Lung microvascular endothelial cell (primary cell): ENCODE results near the gene ADRA2B. TPM values are rescaled to one million over a fixed set of nuclear protein-coding genes. Genes with fewer than 3 reads are reported as not detected.
"Not testable (repeated sequence)": the region's sequence is repeated elsewhere in the genome, so short reads cannot be mapped to it uniquely, and the experiment has no call there.

Experiments
- DNase-seq, 2 donors: peaks; one replicate each; pipeline versions ENCODE4 v3.0.0 to v3.0.0-alpha.2; 2010; ENCODE audit warnings: low read depth in 2 of 2
- total RNA-seq: library from RNA; depleted of rRNA; stranded (reverse); fragments of >200 nt; gene quantifications from 2 replicates; pipeline ENCODE4 v1.2.1, GENCODE V29; 2014

ADRA2B gene
- 0.22 TPM in 1 of 2 replicates, not detected in the other for total RNA-seq

GRCh38 chr2:96116424-96116878 lies at the start of gene ADRA2B:
Gene ADRA2B, minus strand, starts transcription at chr2:96116571. Its CDS starts 422 bp downstream, at chr2:96116149.
- DNase-seq = peak; percentile 12 to 24

DNA sequence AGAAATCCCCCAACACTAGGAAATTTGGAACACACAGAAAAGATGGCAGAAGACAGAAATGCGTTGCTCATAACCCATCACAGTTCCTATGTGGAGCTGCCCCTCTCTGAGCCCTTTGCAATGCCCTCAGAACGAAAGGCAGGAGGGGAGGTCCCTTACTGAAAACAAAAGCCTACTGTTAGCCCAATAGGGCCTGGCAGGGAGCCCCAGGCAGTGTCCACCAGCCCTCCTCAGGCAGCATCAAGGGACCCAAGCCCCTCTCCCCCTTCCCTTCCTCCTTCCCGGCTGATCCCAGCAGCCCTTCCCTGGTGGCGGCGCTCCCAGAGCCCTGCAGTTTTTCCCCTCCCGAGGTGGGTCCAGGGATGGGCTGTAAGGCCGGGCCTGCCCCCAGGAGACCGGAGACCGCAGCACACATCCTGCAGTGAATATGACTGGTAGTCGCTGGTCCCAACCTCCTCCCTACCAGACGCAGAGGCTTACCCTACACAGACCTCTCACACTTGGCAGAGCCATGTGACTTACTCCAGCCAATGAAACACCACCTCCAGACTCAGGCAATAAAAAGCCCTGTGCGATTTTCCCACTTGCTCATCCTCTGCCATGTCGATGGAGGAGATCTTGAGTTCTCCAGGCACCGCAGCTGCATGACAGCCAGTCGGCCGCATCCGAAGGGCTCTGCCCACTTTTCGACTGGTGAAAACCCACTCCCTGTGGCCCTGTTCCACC lies 48.3 kb upstream of the ADRA2B start:
- no peak for DNase-seq

DNA sequence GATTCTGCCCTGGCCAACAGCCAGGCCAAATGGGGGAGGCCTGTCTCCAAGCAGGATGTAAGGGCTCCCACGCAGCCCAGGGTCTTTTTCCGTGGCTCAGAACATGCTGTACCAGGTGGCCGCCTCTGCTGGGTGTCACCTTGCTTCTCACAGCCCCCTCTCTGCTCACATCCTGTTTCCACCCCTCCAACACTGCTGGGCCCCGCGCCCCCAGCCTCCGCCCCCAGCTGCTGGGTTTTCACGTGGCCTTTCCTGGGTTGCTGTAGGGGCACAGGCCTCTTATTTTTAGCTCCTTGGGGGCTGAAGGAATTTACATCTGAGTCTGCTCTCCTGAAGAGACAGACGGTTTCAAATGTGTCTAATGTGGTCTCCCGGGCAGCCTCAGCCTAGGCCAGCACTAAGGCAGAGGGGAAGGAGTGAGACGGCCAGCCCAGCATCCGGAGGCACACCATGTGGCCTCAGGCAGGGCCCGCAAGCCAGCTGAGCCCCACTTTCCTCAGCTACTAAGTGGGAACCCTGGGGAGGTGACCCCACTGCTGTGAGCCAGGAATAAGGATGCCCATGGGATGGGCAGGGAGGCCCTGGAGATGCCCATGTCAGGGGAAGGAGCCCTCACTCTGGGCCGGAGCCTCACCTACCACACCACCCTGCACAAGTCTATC lies 47.5 kb upstream of the ADRA2B start:
- DNase-seq = no peak

GRCh38 chr2:96163415-96163767 lies 47.0 kb upstream of the ADRA2B start:
- no peak for DNase-seq

GRCh38 chr2:96161898-96162297 lies 45.5 kb upstream of the ADRA2B start:
- DNase-seq = no peak

GRCh38 chr2:96160366-96160765 lies 44.0 kb upstream of the ADRA2B start:
- not testable (repeated sequence) for DNase-seq

- no peak for DNase-seq
These were observed 42.9 kb upstream of the ADRA2B start for GRCh38 chr2:96159084-96159830.

GRCh38 chr2:96158554-96158940 lies 42.2 kb upstream of the ADRA2B start:
- DNase-seq = no peak

DNA sequence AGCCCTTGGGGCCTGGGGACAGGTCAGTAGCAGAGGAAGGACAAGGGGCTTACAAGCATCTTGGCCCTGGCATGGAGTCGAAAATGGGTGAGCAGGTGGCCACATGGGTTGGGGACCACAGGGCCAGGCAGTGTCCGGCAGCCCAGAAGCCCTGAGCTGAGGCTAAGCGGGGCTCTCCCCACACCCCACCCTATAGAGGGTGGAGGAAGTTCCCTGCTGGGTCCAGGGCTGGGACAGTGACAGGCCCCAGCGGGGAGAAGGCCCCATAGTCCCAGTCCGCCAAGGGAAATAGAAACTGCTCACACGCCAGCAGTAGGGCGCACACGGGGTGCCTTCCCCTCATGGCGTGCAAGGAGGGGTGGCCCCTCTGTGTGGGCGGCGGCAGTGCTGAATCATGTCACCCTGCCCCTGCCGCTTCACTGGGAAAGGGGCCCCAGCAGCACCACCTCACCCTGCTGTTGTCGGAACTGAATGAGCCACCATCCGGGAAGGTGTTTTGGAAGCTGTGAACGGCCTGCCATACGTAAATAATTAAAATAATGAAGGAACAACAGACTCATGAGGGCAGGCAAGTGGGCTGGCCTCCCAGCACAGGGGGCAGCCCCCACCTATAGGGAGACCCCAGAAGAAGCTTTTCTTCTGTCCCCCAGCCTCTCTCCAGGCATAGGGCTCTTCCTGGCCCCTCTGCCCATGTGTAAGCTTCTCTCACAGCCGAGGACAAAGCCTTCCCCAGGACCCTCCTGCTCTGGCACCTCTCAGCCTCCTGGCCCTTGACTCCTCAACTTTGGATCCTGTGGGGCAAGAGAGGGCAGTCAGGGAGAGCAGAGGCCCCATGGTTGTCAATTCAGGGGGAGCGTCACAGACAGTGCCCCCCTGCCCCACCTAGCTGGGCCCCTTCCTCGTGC lies 41.5 kb upstream of the ADRA2B start:
- DNase-seq = no peak

- no peak for DNase-seq
These were observed 40.7 kb upstream of the ADRA2B start for GRCh38 chr2:96156926-96157648.

- DNase-seq = no peak
These were observed 39.8 kb upstream of the ADRA2B start for GRCh38 chr2:96156011-96156820.

DNA sequence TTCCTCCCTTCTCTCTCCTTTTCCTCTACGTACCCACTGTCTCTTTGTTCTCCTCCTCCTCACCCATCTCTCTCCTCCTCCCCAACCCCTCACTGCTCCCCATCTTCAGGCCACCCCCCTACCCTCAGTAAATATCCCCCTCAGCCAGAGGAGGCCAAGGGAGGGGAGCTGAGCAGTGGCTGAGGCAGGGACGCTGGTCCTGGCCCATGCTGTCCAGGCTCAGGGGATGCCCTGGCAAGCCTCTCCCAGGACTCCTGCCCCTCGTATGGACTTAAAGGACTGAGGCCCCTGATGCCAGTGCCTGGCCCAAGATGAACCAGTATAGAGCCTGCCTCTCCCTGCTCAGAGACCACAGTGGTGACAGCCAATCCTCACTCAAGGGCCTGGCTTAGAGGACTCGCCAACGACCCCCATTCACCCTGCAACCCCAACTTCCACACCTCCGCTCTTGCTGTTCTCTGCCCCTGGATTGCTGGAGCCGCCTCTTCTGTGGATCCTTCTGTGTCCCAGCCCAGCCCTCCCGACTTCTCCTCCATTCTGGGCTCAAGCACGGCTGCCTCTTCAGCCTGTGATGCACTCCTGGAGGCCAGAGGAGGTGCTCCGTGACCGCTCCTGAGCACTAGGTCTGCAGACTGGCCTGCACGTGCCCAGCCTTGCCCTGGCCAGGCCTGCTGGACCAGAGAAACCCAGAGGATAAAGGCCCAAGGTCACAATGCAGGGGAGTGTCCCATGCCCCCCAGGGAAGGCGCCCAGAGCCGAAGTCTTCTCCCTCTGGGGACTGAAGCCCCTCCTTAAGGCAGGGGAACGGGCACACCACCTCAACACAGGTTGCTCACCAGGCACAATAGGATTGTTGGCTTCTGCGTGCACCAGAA lies 38.4 kb upstream of the ADRA2B start:
- no peak for DNase-seq

DNA sequence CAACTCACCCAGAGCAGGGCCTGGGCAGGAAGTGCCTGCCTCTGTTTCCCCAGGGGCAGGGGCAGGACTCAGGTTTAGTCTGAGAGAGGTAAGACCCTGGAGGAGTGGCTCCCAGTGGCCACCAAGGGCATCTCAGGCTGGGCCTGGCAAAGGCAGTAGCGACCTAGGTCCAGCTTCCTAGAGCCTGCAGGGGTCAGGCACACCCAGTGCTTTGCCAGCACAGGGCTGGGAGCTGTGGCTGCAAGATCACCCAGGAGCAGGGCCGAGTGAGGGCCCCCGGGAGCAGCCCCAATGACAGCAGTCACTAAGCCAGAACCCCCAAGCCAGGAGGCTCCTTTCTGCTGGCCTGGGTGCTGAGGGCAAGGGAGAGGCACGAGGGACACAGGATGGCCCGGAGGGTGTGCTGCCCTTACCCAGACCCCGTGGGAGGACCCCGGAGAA lies 37.6 kb upstream of the ADRA2B start:
- DNase-seq = no peak

DNA sequence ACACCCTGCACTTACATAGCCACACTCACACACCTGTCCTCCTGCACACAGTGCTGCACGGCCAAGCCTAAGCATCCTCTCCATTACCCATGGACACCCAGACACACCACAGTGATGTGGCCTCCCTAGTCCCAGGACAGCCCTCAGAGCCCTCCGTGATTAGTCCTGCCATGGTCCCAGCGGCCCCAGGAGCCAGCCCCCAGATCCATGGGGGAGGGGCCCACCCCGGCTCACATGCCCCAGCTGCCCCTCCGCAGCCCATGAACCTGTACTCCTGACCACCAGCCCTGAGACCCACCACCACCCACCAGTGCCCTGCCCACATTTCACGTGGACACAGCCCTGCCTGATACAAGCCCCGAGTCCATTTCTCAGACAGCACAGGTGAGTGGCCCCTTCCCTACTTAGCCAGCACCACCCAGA lies 36.9 kb upstream of the ADRA2B start:
- DNase-seq = no peak

DNA sequence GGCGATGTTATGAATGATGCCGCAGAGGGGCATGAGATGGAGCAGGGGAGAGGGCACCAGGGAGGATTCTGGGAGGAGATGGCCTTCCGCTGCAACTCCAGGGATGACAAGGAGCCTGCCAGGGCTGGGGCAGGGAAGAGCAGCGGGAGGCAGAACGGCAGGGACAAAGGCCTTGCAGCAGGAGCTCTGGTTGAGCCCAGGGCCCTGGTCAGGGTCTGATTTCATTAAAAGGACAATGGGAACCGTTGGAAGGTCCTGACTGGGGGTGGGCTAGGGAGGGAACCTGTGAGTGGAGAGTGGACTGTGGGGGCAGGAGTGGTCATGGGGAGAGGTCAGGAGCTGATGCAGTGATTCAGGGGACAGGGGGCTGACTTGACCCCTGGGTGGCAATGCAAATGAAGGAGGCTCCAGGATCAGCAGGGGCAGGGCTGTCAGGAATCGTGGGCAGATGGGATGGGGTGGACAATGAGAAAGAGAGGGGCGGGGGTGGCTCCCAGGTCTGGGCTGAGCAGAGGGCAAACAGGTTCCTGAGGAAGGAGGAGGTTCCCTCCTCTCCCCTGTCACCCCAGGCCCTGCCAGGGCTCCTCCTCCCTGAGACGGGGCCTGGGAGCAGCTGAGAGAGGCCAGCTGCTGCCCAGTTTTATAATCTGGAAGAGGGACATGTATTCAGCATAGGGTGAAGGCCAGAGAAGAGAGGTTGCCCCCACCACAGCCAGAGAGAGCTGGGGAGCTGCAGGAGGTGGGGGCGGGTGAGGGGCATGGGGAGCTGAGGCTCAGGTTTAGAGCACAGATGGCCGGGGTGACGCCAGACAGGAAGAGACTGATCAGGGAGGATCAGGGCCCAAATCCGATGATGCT lies 36.2 kb upstream of the ADRA2B start:
- DNase-seq = no peak

DNA sequence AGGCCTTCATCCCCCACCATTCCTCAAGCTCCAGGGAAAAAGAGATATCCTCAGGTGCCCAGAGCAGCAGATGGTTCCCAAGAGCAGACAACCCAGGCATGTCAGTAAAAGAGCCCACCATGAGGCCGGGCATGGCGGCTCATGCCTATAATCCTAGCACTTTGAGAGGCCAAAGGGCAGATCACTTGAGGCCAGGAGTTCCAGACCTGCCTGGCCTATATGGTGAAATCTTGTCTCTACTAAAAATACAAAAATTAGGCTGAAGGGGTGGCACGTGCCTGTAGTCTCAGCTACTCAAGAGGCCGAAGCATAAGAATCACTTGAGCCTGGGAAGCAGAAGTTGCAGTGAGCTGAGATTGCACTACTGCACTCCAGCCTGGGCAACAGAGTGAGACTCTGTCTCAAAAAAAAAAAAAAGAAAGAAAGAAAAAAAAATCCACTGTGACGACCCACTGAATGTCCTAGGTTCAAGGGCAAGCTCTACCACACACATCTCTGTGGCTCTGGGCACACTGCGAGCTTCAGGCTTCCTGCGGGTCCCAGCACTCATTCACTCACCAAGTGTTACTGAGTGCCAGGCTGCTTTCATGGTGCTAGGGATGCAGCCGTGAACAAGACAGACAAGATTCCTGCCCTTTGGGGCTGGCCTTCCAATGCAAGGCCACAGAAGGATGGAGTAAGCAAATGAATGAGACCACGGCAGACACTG lies 35.4 kb upstream of the ADRA2B start:
- no peak for DNase-seq
